Umbilical cord (tissue), 2 donors: ENCODE data around the gene TFF2. TPM values are rescaled to one million over a fixed set of nuclear protein-coding genes. Genes with fewer than 3 reads are reported as not detected.

Experiments
- DNase-seq: peaks from one replicate; pipeline ENCODE4 v3.0.0-alpha.2; 2015; ENCODE audit warnings: low spot score
- total RNA-seq: library from RNA; depleted of rRNA; stranded (reverse); fragments of >200 nt; gene quantifications from one replicate; pipeline ENCODE4 v1.2.3, GENCODE V29; 2014; ENCODE audit warnings: low replicate concordance; ENCODE audit not compliant: insufficient read depth

TFF2 gene, protein sequence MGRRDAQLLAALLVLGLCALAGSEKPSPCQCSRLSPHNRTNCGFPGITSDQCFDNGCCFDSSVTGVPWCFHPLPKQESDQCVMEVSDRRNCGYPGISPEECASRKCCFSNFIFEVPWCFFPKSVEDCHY
- not detected for total RNA-seq

DNA sequence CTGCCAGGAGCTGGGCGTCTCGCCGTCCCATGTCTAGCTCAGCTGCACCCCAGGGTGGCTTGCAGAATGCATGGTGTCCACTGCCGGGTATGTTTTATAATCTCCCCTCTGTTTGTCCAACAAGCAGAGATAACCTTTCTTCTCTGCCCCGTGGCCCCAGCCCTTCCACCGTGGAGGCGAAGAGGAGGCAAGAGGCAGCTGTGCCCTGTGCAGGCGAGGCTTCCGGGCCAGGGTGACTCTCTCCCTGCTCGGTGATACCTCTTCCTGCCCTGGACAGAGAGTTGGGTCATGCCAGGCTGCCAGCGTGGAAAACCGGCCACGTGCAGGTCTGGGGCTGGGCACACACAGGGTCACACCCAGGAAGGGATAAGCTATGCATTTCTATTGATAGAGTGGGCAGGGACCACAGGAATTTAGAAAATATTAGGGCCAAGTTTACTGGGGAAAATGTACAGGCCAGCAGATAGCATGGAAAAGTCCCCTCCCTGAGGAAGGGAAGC, at the start of gene TFF2:
TSS of gene TFF2 (minus strand) at position 68 of the 500 bp plus-strand sequence. CDS start at position 31, 37 bp downstream.
- DNase-seq: no peak

DNA sequence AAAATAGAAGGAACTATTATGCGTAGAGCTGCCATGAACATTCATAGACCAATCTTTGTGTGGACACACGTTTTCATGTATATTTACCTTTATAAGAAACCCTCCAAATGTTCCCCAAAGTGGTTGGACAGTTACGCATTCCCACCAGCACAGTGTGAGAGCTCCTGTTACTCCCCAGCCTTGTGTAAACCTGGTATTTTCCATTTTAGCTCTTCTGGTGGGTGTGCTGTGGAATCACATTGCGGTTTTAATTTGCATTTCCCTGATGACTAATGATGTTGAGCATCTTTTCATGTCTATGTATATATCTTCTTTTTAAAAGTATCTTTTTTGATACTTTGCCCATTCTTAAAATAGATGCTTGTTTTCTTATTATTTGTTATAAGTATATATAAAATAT, 49.7 kb upstream of the TFF2 start:
- no peak for DNase-seq

DNA sequence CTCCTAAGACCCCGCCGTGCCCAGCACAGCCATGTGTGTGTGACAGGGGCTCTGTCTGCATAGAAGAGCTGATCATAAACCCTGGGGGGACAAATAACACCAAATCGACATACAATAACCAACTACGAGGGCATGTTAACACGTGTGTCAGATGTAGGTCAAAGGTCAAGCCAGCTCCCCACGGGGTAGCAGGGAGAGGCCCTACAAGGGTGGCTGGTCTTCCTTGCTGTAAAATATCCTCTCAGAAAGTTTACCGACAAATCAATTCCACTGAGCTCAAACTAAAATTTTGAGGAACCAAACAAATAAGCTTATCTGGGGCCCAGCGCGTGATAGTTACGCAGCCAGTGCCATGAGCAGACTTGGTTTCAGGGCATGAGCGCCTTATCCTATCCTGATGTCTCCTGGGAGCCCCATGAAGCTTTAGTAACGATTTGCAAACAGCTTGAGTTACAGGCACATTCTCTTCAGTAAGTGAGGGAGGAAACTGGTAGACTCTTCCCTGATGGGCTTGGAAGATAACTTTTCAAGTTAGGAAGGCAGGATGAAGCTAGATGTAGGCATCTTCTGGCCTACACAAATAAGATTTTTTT, 47.7 kb upstream of the TFF2 start:
- no peak for DNase-seq

DNA sequence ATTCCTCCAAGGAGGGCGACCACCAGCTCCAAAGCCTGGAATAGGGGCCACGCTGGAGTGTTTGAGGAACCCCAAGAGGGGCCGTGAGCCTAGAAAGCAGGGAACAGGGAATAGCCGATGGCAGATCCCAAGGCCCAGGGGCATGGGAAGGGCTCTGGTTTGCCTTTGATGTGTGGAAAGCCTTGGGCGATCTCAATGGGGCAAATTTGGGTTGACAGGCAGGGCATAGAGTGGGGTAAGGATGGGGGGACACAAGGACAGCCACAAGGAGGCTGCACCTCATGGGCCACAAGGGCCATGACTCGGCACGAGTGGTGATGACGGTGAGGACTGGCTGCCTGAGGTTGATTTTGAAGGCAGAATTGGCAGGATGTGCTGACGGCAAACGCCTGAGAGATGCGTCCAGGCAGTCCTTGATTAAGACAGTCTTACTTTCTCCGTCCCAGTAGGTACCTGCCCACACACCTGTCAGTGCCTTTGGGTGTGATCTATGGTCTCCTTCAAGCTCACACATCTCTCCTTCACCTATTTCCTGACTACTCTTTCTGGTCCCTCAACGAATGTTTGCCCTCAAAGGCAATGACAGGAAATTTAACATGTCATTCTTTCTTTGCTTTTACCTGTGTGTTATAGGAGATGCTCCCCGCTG, 47.1 kb upstream of the TFF2 start:
- no peak for DNase-seq

DNA sequence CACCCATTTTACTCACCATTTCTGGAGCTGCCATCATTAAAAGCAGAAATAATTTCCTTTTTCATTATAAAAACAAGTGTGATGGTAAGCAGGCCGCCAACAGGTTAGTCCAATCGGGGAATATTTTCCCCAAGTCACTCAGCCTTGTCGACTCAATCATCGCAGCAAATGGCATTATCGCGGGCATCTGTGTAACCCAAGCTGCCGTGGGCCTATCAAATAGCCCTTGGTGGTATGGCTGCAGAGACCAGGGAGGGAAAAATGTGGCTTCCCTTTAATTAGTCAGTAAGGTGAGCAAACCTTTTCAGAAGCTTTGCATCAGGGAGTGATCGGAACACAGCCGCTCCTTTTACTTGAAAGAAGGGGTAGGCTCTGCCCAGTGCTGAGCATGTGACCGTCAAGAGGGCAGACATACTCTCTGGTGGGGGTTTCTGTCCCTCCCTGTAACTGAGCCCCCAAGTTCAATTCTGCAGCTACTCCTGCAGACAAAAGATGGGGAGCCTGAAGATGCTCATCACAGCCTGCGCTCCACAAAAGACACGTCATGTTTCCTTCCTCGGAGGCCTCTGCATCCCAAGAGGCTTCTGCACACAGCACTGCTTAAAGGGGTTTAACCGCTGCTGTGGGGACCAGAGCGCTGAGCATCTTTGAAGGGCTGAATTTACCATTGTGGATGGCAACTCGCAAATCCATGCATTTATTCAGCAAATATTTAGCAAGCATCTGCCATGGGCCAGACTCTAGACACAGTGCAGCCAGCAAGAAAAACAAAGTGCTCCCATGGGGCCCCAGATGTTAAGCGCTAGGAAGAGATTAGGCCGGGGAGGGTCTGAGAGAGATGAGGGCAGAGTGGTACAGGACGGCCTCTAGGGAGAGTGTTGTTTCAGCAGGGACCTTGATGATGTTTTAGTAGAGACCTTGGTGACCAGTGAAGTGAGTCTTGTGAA, 46.3 kb upstream of the TFF2 start:
- no peak for DNase-seq

DNA sequence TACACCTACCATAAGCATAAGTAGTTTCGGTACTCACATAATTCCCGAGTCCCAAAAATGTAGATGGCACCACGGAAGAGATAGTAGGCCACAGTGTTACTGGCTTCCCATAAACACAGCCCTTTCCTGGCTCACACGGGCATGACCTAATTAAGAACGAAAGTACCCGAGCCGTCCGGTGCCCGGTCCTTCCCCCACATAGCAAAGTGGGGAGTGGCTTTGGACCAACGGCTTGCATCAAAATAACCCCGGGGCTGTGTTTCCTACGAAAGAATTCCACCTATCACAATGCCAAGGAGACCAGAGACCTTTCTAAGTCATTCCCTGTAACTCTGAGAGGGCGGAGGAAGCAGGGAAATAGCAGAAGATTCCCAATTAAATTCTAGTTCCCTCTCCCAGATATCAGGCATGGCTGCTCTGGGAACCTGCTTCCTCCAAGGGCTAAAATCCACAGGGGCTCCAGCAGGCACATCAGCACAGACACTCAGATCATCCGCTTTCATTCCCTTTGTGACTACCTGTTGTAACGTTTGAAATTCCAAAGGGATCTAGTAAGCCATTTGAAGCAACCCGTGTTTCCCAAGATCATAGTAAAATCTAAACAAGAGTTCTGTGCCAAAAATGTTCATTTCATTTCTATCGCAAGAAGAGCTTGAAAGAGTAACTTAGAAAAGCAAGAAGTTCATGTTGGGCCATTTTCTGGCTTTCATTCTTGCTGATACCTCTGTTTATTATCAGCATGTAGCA, 45.3 kb upstream of the TFF2 start, which contains the start of gene TMPRSS3:
TSS of gene TMPRSS3 (minus strand) at position 148 of the 747 bp plus-strand sequence. CDS start 635 bp downstream, outside the sequence.
- no peak for DNase-seq

DNA sequence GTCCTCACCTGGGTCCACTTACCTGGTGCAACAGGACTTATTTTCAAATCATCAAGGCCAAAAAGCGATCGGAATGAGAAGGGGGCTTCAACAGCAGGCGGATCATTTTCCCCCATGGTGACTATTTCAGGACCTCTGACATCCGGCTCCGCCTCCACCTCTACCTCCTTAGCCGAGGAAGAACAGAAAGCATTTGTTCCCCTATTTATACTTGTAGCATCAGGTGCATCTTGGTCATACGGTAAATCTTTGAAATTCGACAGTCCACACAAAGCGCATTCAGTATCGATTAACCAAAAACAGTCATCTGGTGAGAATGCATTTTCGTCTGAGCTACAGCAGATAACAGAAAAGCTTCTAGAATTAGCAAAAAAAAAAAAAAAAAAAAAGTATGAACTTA, 44.5 kb upstream of the TFF2 start:
- no peak for DNase-seq

DNA sequence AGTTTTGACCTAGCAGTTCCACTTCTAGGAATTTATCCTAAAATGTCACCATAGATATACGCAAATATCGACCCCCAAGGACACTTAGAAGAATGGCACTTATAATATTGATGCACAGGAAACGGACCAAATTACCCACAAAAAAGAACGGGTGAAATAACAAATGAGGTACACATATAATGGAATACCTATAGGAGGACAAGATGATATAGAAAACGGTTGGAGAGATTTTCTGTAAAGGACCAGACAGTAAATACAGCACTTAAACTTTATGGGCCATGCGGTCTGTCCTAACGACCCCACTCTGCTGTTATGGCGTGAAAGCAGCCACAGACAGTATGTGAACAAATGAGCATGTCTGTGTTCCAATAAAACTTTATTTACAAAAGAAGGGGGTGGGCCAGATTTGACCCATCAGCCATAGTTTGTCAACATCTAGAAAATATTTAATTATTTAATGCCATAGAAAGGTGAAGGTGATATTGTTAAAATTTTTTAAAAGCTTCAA, 42.7 kb upstream of the TFF2 start:
- no peak for DNase-seq

DNA sequence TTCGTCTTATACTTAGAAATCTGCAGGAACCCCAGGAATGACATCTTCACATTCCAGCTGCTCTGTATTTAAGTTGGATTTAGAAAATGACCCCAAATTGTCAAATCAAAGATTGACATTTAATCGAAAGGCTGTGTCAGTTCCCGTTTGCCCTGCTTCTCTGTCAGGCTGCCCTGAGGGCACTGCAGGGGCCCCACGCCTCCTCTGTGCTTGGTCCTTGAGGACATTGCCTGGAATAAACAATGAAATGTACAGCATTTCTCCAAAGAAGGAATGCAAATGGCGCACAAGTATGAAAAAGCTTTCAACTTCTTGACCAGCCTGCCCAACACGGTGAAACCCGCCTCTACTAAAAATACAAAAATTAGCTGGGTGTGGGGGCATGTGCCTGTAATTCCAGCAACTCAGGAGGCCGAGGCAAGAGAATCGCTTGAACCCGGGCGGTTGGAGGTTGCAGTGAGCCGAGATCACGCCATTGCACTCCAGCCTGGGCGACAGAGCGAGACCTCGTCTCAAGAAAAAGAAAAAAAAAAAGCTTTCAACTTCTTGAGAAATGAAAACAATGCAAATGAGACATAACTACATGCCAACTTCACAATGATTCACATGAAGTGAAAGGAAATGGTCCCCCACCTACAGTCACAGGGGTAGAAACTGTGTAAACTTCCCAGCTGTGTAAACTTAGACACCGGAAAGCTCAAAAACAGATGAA, 42.1 kb upstream of the TFF2 start:
- DNase-seq: no peak

DNA sequence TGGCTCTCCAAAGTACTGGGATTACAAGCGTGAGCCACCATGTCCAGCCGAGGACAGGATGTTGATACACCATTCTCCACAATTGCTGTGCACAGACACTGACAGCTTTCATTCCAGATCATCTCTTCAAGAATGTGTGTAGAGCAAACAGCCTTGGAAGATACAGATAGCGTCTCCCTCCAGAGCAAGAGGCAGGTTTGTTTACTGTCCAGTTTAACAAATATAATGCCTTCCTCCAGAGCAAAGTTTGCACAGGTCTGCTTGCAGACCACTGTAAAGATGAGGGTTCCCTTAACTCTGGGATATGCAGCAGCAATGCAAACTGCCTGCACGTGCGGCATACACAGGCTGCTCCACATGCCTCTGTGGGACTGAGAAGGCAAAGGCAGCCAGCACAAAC, 40.5 kb upstream of the TFF2 start:
- DNase-seq: no peak

DNA sequence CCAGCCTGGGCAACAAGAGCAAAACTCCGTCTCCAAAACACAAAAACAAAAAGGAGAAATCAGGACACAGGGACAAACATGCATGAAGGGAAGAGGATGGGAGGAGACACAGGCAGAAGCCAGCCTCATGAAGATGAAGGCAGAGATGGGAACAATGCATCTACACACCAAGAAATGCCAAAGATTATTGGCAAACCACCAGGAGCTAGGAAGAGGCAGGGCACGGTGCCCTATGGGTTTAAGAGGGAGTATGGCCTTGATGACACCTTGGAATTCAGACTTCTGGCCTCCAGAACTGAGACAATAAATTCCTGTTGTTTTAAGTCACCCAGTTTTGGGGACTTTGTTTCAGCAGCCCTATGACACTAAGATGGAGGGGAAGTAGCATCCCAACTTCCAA, 39.9 kb upstream of the TFF2 start:
- no peak for DNase-seq

DNA sequence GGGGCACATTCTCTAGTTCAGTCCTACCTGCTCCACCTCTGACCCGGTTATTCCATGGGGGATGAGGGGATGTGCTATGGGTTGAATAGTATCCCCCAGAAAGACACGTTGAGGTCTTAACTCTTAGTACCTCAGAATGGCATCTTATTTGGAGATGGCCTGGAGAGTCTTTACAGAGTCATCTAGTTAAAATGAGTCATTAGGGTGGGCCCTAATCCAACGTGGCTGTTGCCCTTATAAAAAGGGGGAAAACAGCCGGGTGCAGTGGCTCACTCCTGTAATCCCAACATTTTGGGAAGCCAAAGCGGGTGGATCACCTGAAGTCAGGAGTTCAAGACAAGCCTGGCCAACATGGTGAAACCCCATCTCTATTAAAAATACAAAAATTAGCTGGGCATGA, 39.4 kb upstream of the TFF2 start:
- DNase-seq: no peak

DNA sequence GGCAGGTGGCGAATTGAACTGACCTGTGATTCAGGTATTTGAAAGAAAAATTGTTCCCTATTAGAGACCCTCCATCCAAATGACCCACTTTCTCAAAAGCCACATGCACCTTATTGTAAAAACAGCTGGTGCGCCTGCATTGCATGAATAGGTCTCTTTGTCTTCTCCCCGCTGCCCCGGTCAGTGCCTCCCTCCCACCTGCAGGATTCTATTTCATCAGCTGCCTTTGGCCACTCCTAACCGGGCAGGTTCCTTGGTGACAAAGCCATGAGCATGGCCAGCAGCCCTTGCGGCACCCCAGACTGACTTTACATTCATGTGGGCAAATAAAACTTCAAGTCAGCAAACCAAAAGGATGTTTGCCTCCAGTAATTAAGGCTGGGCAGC, 38.6 kb upstream of the TFF2 start:
- DNase-seq: no peak

DNA sequence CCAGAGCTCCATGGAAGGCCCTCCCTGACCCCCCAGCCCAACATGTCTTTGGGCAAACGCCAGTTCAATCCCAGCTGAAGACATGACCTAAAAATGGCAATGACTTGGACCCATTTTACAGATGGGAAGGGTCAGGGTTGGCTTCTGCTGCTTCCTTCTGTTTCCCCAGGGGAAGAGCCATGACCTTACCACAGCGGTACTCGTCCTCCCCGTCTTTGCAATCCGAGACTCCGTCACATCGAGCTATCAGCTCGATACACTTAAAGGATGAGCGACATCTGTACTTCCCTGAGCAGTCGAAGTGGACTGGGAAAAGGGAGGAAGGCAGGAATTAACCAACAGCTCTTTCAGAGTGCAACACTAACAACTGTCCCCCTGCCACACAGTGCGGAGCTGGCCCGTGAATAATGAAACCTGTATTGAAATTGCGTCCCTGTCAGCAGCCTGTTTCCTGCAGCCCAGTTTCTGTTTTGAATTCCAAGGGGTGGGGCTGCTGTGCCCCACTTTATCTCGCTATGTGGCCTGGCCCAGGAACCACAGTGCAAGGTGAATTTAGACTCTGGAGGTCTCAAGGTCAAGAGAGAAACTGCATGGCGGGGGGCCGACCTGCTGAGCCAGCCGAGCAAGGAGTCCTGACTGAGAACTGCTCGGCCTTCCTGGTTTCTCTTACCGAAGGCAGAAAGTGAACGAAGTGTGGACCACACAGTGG, 38.1 kb upstream of the TFF2 start:
- no peak for DNase-seq

DNA sequence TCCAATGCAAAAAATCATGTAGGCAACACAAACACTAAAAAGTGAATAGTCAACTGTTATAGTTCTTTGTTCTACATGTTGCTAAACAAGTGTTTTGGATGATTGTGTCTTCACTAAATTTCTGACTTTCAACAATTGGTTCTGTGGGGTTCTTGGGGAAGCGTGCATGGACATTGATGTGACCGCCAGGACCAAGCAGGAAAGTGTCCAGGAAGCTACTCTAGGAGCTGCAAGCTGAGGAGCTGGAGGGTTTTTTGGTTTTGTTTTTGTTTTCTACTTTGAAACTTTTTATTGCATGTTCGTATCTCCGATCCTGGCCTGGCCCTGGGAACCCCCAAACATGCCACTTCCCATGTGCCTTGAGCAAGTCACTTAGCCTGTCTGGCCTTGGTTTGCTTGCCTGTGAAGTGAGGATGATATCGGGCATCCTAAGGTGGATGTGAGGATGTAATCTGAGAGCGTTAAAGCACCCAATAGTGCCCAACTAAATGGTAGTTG, 37.1 kb upstream of the TFF2 start:
- DNase-seq: no peak

DNA sequence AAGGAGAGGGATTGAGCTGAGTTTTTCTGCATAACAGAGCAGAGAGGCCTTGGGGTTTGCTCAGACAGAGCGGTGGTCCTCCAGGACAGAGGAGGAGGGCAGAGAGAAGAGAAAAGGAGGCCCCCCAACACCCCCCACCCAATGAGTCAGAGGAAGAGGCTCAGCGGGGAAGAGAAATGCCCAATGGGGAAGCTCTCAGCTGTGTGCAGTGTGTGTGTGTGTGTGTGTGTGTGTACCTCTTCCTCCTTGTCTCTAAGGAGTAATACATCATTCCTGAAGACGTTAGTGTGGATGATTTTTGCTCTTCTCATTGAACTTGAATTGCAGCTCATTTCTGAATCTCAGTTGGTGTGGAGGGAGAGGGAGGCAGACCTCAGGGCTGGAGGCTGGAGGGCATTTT, 36.4 kb upstream of the TFF2 start:
- DNase-seq: no peak

DNA sequence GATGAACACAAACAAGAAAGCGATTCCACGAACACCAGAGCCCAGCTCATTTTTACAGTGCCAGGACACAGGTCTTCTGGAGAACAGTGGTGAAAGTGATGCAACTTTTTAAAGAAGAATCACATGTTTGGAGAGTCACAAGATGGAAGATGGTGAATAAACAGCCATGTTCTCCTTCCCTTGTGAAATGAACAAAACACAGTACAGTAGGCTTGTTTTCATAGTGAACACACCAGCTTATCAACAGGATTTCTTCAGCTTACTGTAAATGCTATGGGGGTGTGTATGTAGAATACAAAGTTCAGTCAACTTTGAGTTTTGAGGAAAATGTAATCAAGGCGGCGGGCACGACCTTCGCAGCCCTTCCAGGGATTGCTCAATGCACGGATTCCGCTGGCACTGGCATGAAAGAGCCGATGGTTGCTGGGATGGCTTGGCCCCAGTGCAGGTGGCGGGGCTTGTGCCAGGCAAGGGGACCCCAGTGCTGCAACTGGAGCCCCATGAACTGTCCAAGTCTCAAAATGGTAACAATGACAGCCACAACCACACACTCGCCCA, 35.3 kb upstream of the TFF2 start:
- DNase-seq: no peak

DNA sequence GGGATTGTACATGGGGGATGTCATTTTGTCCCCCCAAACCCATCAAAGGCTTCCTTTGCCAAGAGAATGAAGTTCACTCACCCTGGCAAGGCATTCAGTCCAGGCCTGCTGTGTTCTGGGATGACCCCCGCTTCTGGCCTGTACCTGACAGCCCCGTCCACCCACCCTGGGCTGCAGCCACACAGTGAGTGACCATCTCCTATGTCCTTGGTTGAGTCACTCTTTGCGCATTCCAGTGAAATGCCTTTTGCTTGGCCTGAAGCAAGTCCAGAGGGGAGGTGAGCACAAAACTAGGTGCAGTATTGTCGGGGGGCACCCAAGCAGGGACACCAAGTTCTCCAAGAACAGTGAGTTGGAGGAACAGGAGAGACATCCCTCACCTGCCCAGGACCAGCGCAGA, 34.8 kb upstream of the TFF2 start:
- DNase-seq: no peak

DNA sequence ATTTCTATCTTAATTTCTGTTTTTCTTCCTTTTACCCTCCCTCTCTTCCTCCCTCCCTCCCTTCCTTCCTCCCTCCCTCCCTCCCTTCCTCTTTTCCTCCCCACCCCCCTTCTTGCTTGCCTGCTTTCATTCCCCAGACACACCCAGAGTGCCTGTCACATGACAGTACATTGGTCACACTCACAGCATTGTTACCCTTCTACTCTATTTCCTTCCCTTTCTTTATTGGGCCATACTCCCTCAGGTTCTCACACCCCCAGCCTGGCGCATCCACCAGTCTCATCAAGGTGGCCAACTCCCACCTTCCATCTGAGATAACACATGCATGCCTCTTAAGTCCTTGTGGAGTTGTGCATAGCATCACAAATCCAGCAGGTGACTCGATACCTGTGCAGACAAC, 34.2 kb upstream of the TFF2 start:
- DNase-seq: no peak
